GM12801 (cell line): ENCODE results near the gene ENPP6.

Experiments
- TF ChIP-seq, protein P1 (sequence below): IDR thresholded peaks from one replicate; pipeline ENCODE4 v1.5.1; 2011; ENCODE audit warnings: control low read depth; ENCODE audit not compliant: insufficient read length; ENCODE audit errors: extremely low read depth

ENPP6 gene

GRCh38 chr4:184214931-184215330, 2.7 kb downstream of the ENPP6 start:
- TF ChIP-seq, protein P1, sequence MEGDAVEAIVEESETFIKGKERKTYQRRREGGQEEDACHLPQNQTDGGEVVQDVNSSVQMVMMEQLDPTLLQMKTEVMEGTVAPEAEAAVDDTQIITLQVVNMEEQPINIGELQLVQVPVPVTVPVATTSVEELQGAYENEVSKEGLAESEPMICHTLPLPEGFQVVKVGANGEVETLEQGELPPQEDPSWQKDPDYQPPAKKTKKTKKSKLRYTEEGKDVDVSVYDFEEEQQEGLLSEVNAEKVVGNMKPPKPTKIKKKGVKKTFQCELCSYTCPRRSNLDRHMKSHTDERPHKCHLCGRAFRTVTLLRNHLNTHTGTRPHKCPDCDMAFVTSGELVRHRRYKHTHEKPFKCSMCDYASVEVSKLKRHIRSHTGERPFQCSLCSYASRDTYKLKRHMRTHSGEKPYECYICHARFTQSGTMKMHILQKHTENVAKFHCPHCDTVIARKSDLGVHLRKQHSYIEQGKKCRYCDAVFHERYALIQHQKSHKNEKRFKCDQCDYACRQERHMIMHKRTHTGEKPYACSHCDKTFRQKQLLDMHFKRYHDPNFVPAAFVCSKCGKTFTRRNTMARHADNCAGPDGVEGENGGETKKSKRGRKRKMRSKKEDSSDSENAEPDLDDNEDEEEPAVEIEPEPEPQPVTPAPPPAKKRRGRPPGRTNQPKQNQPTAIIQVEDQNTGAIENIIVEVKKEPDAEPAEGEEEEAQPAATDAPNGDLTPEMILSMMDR, result no peak

DNA sequence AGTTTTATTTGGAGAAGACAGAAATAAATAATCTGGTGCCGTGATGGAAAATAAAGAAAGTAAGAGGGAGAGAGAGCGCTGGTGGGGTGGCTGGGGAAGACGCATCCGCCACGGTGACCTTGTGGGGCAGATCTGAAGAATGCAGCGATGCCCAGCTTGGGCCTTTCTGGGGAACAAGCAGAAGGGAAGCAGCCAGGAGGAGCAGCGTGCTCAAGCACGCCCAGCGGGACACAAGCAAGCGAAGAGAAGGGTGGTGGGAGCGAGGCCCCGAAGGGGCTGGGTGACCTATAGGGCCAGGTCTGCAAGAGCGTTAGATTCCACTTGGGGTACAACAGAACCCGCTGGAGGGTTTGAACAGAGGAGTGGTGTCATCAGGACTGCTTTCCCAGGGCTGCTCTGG, 12.4 kb downstream of the ENPP6 start:
- TF ChIP-seq, protein P1, result no peak

DNA sequence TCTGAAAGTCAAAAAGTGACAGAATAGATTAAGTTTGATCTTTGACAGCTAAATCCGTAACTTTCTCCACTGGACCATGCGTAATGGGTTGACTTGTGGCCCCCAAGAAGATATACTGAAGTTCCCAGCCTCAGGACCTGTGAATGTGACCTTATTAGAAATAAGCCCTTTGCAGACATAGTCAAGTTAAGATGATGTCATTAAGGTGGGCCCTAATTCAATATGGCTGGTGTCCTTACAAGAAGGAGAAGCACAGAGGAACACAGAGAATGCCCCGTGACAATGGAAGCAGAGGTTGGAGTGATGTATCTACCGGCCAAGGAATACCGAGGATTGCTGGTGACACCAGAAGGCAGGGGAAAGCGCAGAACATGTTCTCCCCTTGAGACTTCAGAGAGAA, 14.4 kb downstream of the ENPP6 start:
- TF ChIP-seq, protein P1, result no peak

DNA sequence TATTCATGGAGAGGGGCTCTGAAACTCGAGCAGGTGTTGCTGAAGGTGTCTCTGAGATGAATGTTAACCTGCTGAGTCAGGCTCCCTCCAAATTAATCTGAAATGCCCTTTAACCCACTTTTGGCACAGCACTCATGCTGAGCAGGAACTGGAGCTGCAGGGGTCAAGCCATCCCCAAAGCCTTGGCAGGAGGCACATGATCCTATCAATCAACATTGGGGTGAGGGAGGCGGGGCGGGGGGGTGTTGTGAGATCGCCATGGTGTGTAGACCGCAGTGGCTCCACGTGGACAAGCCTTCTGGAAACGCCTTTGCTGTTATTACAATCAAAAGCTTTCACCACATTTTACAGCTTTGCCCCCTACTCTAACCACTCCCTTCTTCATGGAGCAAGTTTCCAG, 16.5 kb downstream of the ENPP6 start:
- TF ChIP-seq, protein P1, result no peak

- TF ChIP-seq, protein P1, result no peak
Measured at GRCh38 chr4:184200296-184200695, 17.4 kb downstream of the ENPP6 start.

GRCh38 chr4:184199780-184200179, 17.9 kb downstream of the ENPP6 start:
- TF ChIP-seq, protein P1, result no peak

GRCh38 chr4:184198190-184198589, 19.5 kb downstream of the ENPP6 start:
- TF ChIP-seq, protein P1, result no peak
